K562 (cell line): ENCODE results near the gene FYB1. TPM values are rescaled to one million over a fixed set of nuclear protein-coding genes. Genes with fewer than 3 reads are reported as not detected.

Experiments used
- BRF2 ChIP-seq: IDR thresholded peaks from 3 replicates; pipeline ENCODE4 v1.6.1; 2011; ENCODE audit warnings: borderline replicate concordance, mild to moderate bottlenecking; ENCODE audit not compliant: insufficient read length, insufficient read depth
- CBFA2T2 ChIP-seq: fragments of 450-650 bp; conservative IDR thresholded peaks from 2 replicates; pipeline ENCODE4 v1.6.1; 2017; ENCODE audit warnings: mild to moderate bottlenecking
- ETV1 ChIP-seq: fragments of 450-650 bp; conservative IDR thresholded peaks from 2 replicates; pipeline ENCODE4 v1.6.1; 2016; ENCODE audit warnings: missing genetic modification characterization, control low read depth, low read depth, missing compliant biosample characterization
- FOS ChIP-seq: IDR thresholded peaks from 3 replicates; pipeline ENCODE4 v1.6.1; 2011; ENCODE audit not compliant: insufficient read length; ENCODE audit errors: extremely low read depth
- FOXJ2 ChIP-seq: fragments of 200-800 bp; sonication (Bioruptor generic); IDR thresholded peaks from 2 replicates; pipeline ENCODE4 v1.6.1; 2016; ENCODE audit warnings: missing genetic modification characterization, missing compliant biosample characterization
- FOXJ3 ChIP-seq: sonication (generic); formaldehyde crosslinking; IDR thresholded peaks from 2 replicates; pipeline ENCODE4 v1.4.0; 2020; ENCODE audit warnings: mild to moderate bottlenecking, missing genetic modification reagents
- HDGF ChIP-seq: fragments of 450-650 bp; IDR thresholded peaks from 2 replicates; pipeline ENCODE4 v1.6.1; 2016
- HINFP ChIP-seq: fragments of 450-650 bp; conservative IDR thresholded peaks from 2 replicates; pipeline ENCODE4 v1.6.1; 2016; ENCODE audit warnings: missing genetic modification characterization, low read depth, mild to moderate bottlenecking, control low read depth, missing compliant biosample characterization
- HNRNPH1 ChIP-seq: fragments of 200-400 bp; formaldehyde crosslinking; optimal IDR thresholded peaks from 2 replicates; pipeline ENCODE3; 2017; ENCODE audit warnings: low read depth, mild to moderate bottlenecking, low read length, moderate library complexity
- KAT7 ChIP-seq: sonication (generic); formaldehyde crosslinking; IDR thresholded peaks from 2 replicates; pipeline ENCODE4 v1.8.0; 2022; ENCODE audit warnings: missing genetic modification reagents, mild to moderate bottlenecking, borderline replicate concordance
- MAFK ChIP-seq: IDR thresholded peaks from 2 replicates; pipeline ENCODE4 v1.6.1; 2011; ENCODE audit warnings: low read length, improper control_type of control experiment
- MLLT1 ChIP-seq, 2 experiments: fragments of 450-650 bp; IDR thresholded peaks; 2 replicates each; pipeline ENCODE4 v1.6.1; 2016
- NFATC3 ChIP-seq: fragments of 450-650 bp; IDR thresholded peaks from 2 replicates; pipeline ENCODE4 v1.6.1; 2017; ENCODE audit warnings: mild to moderate bottlenecking
- PHB2 ChIP-seq: fragments of 450-650 bp; IDR thresholded peaks from 2 replicates; pipeline ENCODE4 v1.6.1; 2017; ENCODE audit warnings: low read depth
- SMAD1 ChIP-seq: fragments of 150-350 bp; IDR thresholded peaks from 2 replicates; pipeline ENCODE4 v1.6.1; 2014; ENCODE audit warnings: low read length, low read depth; ENCODE audit not compliant: partially characterized antibody
- SREBF1 ChIP-seq: fragments of 150-350 bp; IDR thresholded peaks from 2 replicates; pipeline ENCODE4 v1.6.1; 2014; ENCODE audit warnings: antibody characterized with exemption, low read depth, low read length, borderline replicate concordance
- UBTF ChIP-seq, 2 experiments: IDR thresholded peaks; 2 replicates each; pipeline ENCODE4 v1.6.1; 2012; ENCODE audit warnings: improper control_type of control experiment in 2 of 2, low read depth in 2 of 2, low read length in 2 of 2, borderline replicate concordance in 1 of 2
- VEZF1 ChIP-seq: fragments of 200-800 bp; sonication (Bioruptor generic); IDR thresholded peaks from 2 replicates; pipeline ENCODE4 v1.6.1; 2017; ENCODE audit warnings: missing genetic modification characterization, missing compliant biosample characterization
- ZNF57 ChIP-seq: fragments of 450-650 bp; formaldehyde crosslinking; IDR thresholded peaks from 2 replicates; pipeline ENCODE4 v1.4.0; 2020; ENCODE audit warnings: mild to moderate bottlenecking, moderate library complexity
- polyA plus RNA-seq, 8 experiments: library from polyadenylated mRNA; depleted of rRNA in 4 of 8; stranded (reverse) in 5 of 8; unstranded in 3 of 8; fragments of >200 nt; fragmentation: Nextera tagmentation in 2 of 8; fragmentation: Illumina TruSeq in 1 of 8; extraction: Ambion mirVana in 2 of 8; extraction: Trizol in 1 of 8; gene quantifications; 2 replicates each; pipeline versions ENCODE4 v1.2.1 to v1.2.3, GENCODE V29; 2011 to 2014; ENCODE audit warnings: inconsistent platforms in 1 of 8, missing spikeins in 1 of 8
- total RNA-seq, 7 experiments: library from RNA; depleted of rRNA in 6 of 7; stranded (reverse); fragments of >200 nt in 6 of 7; fragmentation: Illumina TruSeq in 2 of 7; extraction: Trizol in 2 of 7; gene quantifications; 2 replicates each; pipeline versions ENCODE4 v1.2.1 to v1.2.3, GENCODE V29; 2011 to 2021; ENCODE audit warnings: low replicate concordance in 1 of 7

FYB1 gene
- total and polyA plus RNA-seq, 9 of the 15 experiments (the other 6 are each of a cell fraction or from before 2014, with no cell fraction given), result 4.7 to 31.5 (median 9.7) TPM

GRCh38 chr5:39076757-39077728 is 142.3 kb downstream of the FYB1 start (continued):
- no peak; the same call in 1 of the 2 replicates for TF ChIP-seq KAT7 (CRISPR knock-in tag)
- no peak for TF ChIP-seq ZNF57 (CRISPR knock-in tag)
- no peak for TF ChIP-seq UBTF (IDR thresholded peaks at IDR 0.05; ENCODE audit: borderline replicate concordance in 1 of 2, low read depth in 2 of 2, low read length in 2 of 2)
- TF ChIP-seq FOS, result no peak
- no peak for TF ChIP-seq HNRNPH1
- no peak for TF ChIP-seq SREBF1
- no peak for TF ChIP-seq FOXJ2 (tag)
- TF ChIP-seq NFATC3, result no peak
- 0 out of 2 replicates have a peak, but pooled peaks have one; percentile 28 for TF ChIP-seq ETV1 (tag)
- no peak for TF ChIP-seq PHB2
- TF ChIP-seq FOXJ3 (CRISPR knock-in tag), result no peak
- peak in 1 of 2 experiments; percentile 83; a peak in 2 of 4 replicates for TF ChIP-seq MLLT1 (IDR thresholded peaks at IDR 0.05)
- TF ChIP-seq VEZF1 (CRISPR knock-in tag), result 0 out of 2 replicates have a peak, but pooled peaks have one; percentile 41
- TF ChIP-seq BRF2, result no peak
- no peak for TF ChIP-seq HINFP (tag)
- no peak for TF ChIP-seq HDGF
- peak; percentile 51; the same call in 1 of the 2 replicates for TF ChIP-seq MAFK
- no peak for TF ChIP-seq SMAD1
- TF ChIP-seq CBFA2T2, result no peak
